Kidney (tissue), 14 donors: Measurements from ENCODE around the gene CRKL. TPM values are rescaled to one million over a fixed set of nuclear protein-coding genes. Genes with fewer than 3 reads are reported as not detected.
"Not testable (repeated sequence)": the region's sequence is repeated elsewhere in the genome, so short reads cannot be mapped to it uniquely, and the experiment has no call there.

Experiments used
- DNase-seq, 5 donors: peaks; one replicate each; pipeline ENCODE4 v3.0.0-alpha.2; 2013 to 2020
- FAIRE-seq: peaks from 2 replicates; lab custom pipeline; 2012; peaks lifted over from hg19 to GRCh38; lab: Jason Lieb, UNC
- H3K27ac ChIP-seq, 2 donors: one replicate each; pipeline ENCODE4 v1.7.0; 2013; ENCODE audit warnings: low read depth in 2 of 2, low read length in 2 of 2, inconsistent platforms in 1 of 2
- H3K27me3 ChIP-seq: one replicate; pipeline ENCODE4 v1.7.1; 2013; ENCODE audit warnings: low read length, inconsistent platforms; ENCODE audit not compliant: control insufficient read depth, insufficient read depth
- H3K36me3 ChIP-seq, 3 donors: one replicate each; pipeline versions ENCODE4 v1.7.0 to v1.7.1; 2013; ENCODE audit warnings: low read length in 3 of 3, control low read depth in 1 of 3, inconsistent platforms in 1 of 3; ENCODE audit not compliant: insufficient read depth in 3 of 3, control insufficient read depth in 2 of 3
- H3K4me1 ChIP-seq, 3 donors: one replicate each; pipeline versions ENCODE4 v1.7.0 to v1.7.1; 2013; ENCODE audit warnings: low read length in 3 of 3, inconsistent platforms in 1 of 3, low read depth in 1 of 3; ENCODE audit not compliant: control insufficient read depth in 2 of 3, insufficient read depth in 2 of 3
- H3K4me3 ChIP-seq, 3 donors: one replicate each; pipeline versions ENCODE4 v1.7.0 to v1.8.1; 2013; ENCODE audit warnings: low read length in 3 of 3, control low read depth in 1 of 3, inconsistent platforms in 1 of 3
- H3K9ac ChIP-seq, 3 donors: one replicate each; pipeline versions ENCODE4 v1.7.0 to v1.7.1; 2013; ENCODE audit warnings: low read length in 3 of 3, control low read depth in 1 of 3, inconsistent platforms in 1 of 3
- H3K9me3 ChIP-seq, 3 donors: one replicate each; pipeline versions ENCODE4 v1.7.0 to v1.7.1; 2013; ENCODE audit warnings: low read length in 3 of 3, control low read depth in 1 of 3, inconsistent platforms in 1 of 3; ENCODE audit not compliant: control insufficient read depth in 2 of 3, insufficient read depth in 1 of 3
- CTCF ChIP-seq: IDR thresholded peaks from 3 replicates; pipeline ENCODE4 v1.5.1; 2012; ENCODE audit warnings: mild to moderate bottlenecking, moderate library complexity, borderline replicate concordance; ENCODE audit not compliant: insufficient read depth; ENCODE audit errors: extremely low read depth
- intact Hi-C: fragments of 100-400 bp; cut with DNase I; formaldehyde crosslinking; loops from one replicate; pipeline ENCODE4 v1.11.1; 2022
- polyA plus RNA-seq: library from polyadenylated mRNA; stranded (reverse); fragments of 350-450 nt; fragmentation: Illumina TruSeq; extraction: RNeasy Lipid Tissue Mini Kit (QIAGEN cat#74804); gene quantifications from one replicate; pipeline ENCODE4 v1.2.3, GENCODE V29; 2014; ENCODE audit warnings: low read depth, low replicate concordance; ENCODE audit not compliant: insufficient read depth
- total RNA-seq: library from RNA; stranded (reverse); fragmentation: NEBNext Ultra II Directional; extraction: Animal tissue kit (Norgen Biotek cat#: 25700); gene quantifications from one replicate; pipeline ENCODE4 v1.2.1, GENCODE V29; 2021
- donor health status: control.
- donor health status: control.
- donor health status: control.
- donor health status: control.
- donor health status: control.
- donor health status: DM: yes; HTN: yes; CAD: no.
- donor health status: Normal renal cell carcinoma (clear cell type).

Gene CRKL
- total and polyA plus RNA-seq, 2 donors from 2014 or later, result 11.9 to 44.7 TPM

- no peak for TF ChIP-seq CTCF
- Histone ChIP-seq H3K9me3 (no peaks in the 10 kb centered on the region), H3K27me3 (no peaks in the 10 kb centered on the region), H3K4me3 (no peak overlapping the region), H3K36me3 (peaks cover 5 to 8% (median 7%) of the 10 kb centered on the region in 3 donors), H3K27ac (no peak overlapping the region), H3K9ac (no peak overlapping the region), H3K4me1 (peaks cover 0 to 18% (median 18%) of the 10 kb centered on the region in 3 donors)
- intact Hi-C loops, result no loop called here
- FAIRE-seq (no peak), DNase-seq (no peak)
Observed at GRCh38 chr22:20937794-20938671, 20.8 kb downstream of the CRKL start.

- H3K27me3 ChIP-seq, intact Hi-C loops, H3K36me3 ChIP-seq, FAIRE-seq, DNase-seq, H3K27ac ChIP-seq, H3K9me3 ChIP-seq, H3K4me3 ChIP-seq, H3K9ac ChIP-seq: not testable (repeated sequence)
- H3K4me1 ChIP-seq, result peaks cover 0 to 18% (median 18%) of the 10 kb centered on the region in 3 donors
Observed at GRCh38 chr22:20939457-20940185, 22.4 kb downstream of the CRKL start.

- H3K27ac ChIP-seq, result no peak overlapping the region
- H3K36me3 ChIP-seq, result peaks cover 0 to 3% (median 2%) of the 10 kb centered on the region in 3 donors
- FAIRE-seq (no peak), DNase-seq (no peak)
- H3K9ac ChIP-seq, result no peak overlapping the region
- intact Hi-C loops, result no loop called here
- no peaks in the 10 kb centered on the region for H3K27me3 ChIP-seq
- H3K4me1 ChIP-seq, result peaks cover 0 to 20% (median 18%) of the 10 kb centered on the region in 3 donors
- H3K4me3 ChIP-seq, result no peak overlapping the region
- no peak for TF ChIP-seq CTCF
- H3K9me3 ChIP-seq, result no peaks in the 10 kb centered on the region
Observed at GRCh38 chr22:20940186-20940651, 23.0 kb downstream of the CRKL start.

- H3K27ac ChIP-seq, result no peak overlapping the region
- peaks cover 0 to 3% (median 0%) of the 10 kb centered on the region in 3 donors for H3K36me3 ChIP-seq
- no peak for FAIRE-seq
- H3K4me3 ChIP-seq, result no peak overlapping the region
- TF ChIP-seq CTCF, result no peak
- H3K9me3 ChIP-seq, result no peaks in the 10 kb centered on the region
- no peak for DNase-seq
- H3K27me3 ChIP-seq, result no peaks in the 10 kb centered on the region
- peaks cover 0 to 22% (median 18%) of the 10 kb centered on the region in 3 donors for H3K4me1 ChIP-seq
- intact Hi-C loops, result no loop called here
- no peak overlapping the region for H3K9ac ChIP-seq
Observed at GRCh38 chr22:20940904-20941385, 23.7 kb downstream of the CRKL start.

GRCh38 chr22:20942203-20942902 lies 25.1 kb downstream of the CRKL start:
- FAIRE-seq, H3K9ac ChIP-seq, H3K27me3 ChIP-seq, DNase-seq, H3K27ac ChIP-seq, H3K9me3 ChIP-seq, H3K36me3 ChIP-seq, intact Hi-C loops, H3K4me3 ChIP-seq: not testable (repeated sequence)
- H3K4me1 ChIP-seq, result peaks cover 0 to 18% (median 16%) of the 10 kb centered on the region in 3 donors
